HepG2 (cell line): ENCODE results near the gene KIF25. TPM values are rescaled to one million over a fixed set of nuclear protein-coding genes. Genes with fewer than 3 reads are reported as not detected.
"Not testable (repeated sequence)": the region's sequence is repeated elsewhere in the genome, so short reads cannot be mapped to it uniquely, and the experiment has no call there.

Experiments used
- ATAC-seq: fragments of 200-7000 bp; cut with Tn5 transposase; 3 replicates; pipeline ENCODE4 v1.9.1; 2020; ENCODE audit warnings: mild to moderate bottlenecking, moderate library complexity
- BruUV-seq: library from RNA; stranded (reverse); fragments of 400-500 nt; replicated peaks from 2 replicates; lab custom pipeline; 2021; lab: Mats Ljungman, UMichigan
- CTCF ChIA-PET: fragments of 300-600 bp; formaldehyde crosslinking; extraction: SDS; loops from one replicate; lab custom pipeline; 2021; ENCODE audit warnings: low total read pairs, inconsistent platforms, low intra/inter-chr PET ratio; lab: Yijun Ruan, JAX
- POLR2A ChIA-PET: fragments of 350-600 bp; sonication (Branson Sonifier 250); formaldehyde crosslinking; loops from one replicate; lab custom pipeline; 2020; ENCODE audit warnings: antibody characterized with exemption, inconsistent platforms; lab: Yijun Ruan, JAX
- DNase-seq: peaks from one replicate; pipeline ENCODE4 v3.0.0-alpha.2; 2015; ENCODE audit warnings: low spot score
- FAIRE-seq: peaks from 3 replicates; lab custom pipeline; 2011; peaks lifted over from hg19 to GRCh38; lab: Jason Lieb, UNC
- H2AFZ ChIP-seq: one replicate; pipeline ENCODE4 v1.6.1; 2011; ENCODE audit warnings: low read length, inconsistent platforms
- H3K27ac ChIP-seq: fragments of 300-600 bp; 3 replicates; pipeline ENCODE4 v1.8.0; 2011; ENCODE audit warnings: mixed run types, mild to moderate bottlenecking, mixed read lengths, low read length, inconsistent platforms; ENCODE audit not compliant: insufficient read depth; ENCODE audit errors: extremely low read length
- H3K27me3 ChIP-seq, 2 experiments: fragments of 200-600 bp in 1 of 2; 2 replicates in 1 of 2; 3 replicates in 1 of 2; pipeline versions ENCODE4 v1.6.0 to v1.8.0; 2011; ENCODE audit warnings: low read length in 2 of 2, mild to moderate bottlenecking in 2 of 2, moderate library complexity in 2 of 2, inconsistent platforms in 1 of 2; ENCODE audit not compliant: insufficient read depth in 2 of 2, control insufficient read depth in 1 of 2
- H3K36me3 ChIP-seq, 2 experiments: fragments of 200-600 bp in 1 of 2; replicated peaks in 1 of 2; 2 replicates in 1 of 2; 3 replicates in 1 of 2; pipeline versions ENCODE4 v1.5.1 to v1.8.0; 2011; ENCODE audit warnings: low read length in 2 of 2, inconsistent platforms in 1 of 2; ENCODE audit not compliant: insufficient read depth in 2 of 2, control insufficient read depth in 1 of 2
- H3K4me1 ChIP-seq: 2 replicates; pipeline ENCODE4 v1.5.1; 2012; ENCODE audit warnings: low read length, inconsistent platforms; ENCODE audit not compliant: insufficient read depth
- H3K4me2 ChIP-seq: 2 replicates; pipeline ENCODE4 v1.6.0; 2011; ENCODE audit warnings: low read depth, low read length, inconsistent platforms
- H3K4me3 ChIP-seq, 3 experiments: fragments of 200-600 bp in 1 of 3; sonication (generic), shearing (Covaris generic) in 1 of 3; replicated peaks in 1 of 3; 2 replicates each; pipeline ENCODE4 v1.5.1; 2011 to 2016; ENCODE audit warnings: low read length in 3 of 3, inconsistent platforms in 2 of 3, low read depth in 2 of 3, mild to moderate bottlenecking in 2 of 3, control low read depth in 1 of 3, mixed read lengths in 1 of 3; ENCODE audit not compliant: insufficient read depth in 1 of 3
- H3K79me2 ChIP-seq: one replicate; pipeline ENCODE4 v1.6.1; 2011; ENCODE audit warnings: low read length, inconsistent platforms; ENCODE audit not compliant: insufficient read depth
- H3K9ac ChIP-seq: 2 replicates; pipeline ENCODE4 v1.6.0; 2011; ENCODE audit warnings: mild to moderate bottlenecking, low read depth, low read length, inconsistent platforms; ENCODE audit not compliant: insufficient read depth
- H3K9me3 ChIP-seq: 2 replicates; pipeline ENCODE4 v1.5.1; 2012; ENCODE audit warnings: mild to moderate bottlenecking, low read length
- H4K20me1 ChIP-seq: 2 replicates; pipeline ENCODE4 v1.6.0; 2011; ENCODE audit warnings: inconsistent platforms, mild to moderate bottlenecking, low read length, moderate library complexity; ENCODE audit not compliant: insufficient read depth
- AGO2 ChIP-seq: fragments of 200-400 bp; formaldehyde crosslinking; optimal IDR thresholded peaks from 2 replicates; pipeline ENCODE3; 2017; ENCODE audit warnings: mild to moderate bottlenecking, low read depth, low read length, moderate library complexity
- GATAD1 ChIP-seq: IDR thresholded peaks from 2 replicates; pipeline ENCODE4 v1.6.1; 2016; ENCODE audit warnings: missing genetic modification reagents, missing compliant biosample characterization
- ZBTB3 ChIP-seq: sonication (generic); formaldehyde crosslinking; IDR thresholded peaks from 2 replicates; pipeline ENCODE4 v1.4.0; 2020; ENCODE audit warnings: low read depth, mild to moderate bottlenecking, moderate library complexity, missing genetic modification reagents, borderline replicate concordance
- ZFP36L1 ChIP-seq: sonication (generic); formaldehyde crosslinking; IDR thresholded peaks from 2 replicates; pipeline ENCODE4 v1.8.0; 2022; ENCODE audit warnings: mild to moderate bottlenecking, missing genetic modification reagents, moderate library complexity
- ZNF441 ChIP-seq: sonication (generic); formaldehyde crosslinking; IDR thresholded peaks from 2 replicates; pipeline ENCODE4 v1.7.0; 2021; ENCODE audit warnings: missing genetic modification reagents, borderline replicate concordance
- WGBS: methylation state at CpG from one replicate; pipeline ENCODE4 v1.1.6; 2017; ENCODE audit warnings: low lambda C conversion rate; 5-methylcytosine and 5-hydroxymethylcytosine counted together
- in situ Hi-C: cut with HindIII; loops from 2 replicates; pipeline ENCODE4 v1.10.0; 2017; ENCODE audit warnings: low pct_unique_long_range_greater_than_20kb; ENCODE audit not compliant: extremely low pct_ligation_motif_present
- intact Hi-C: fragments of 100-400 bp; cut with micrococcal nuclease; formaldehyde crosslinking; loops from one replicate; pipeline ENCODE4 v1.10.0; 2022; ENCODE audit not compliant: unreplicated experiment
- polyA plus RNA-seq, 8 experiments: library from polyadenylated mRNA; depleted of rRNA in 3 of 8; stranded (reverse) in 7 of 8; unstranded in 1 of 8; fragments of >200 nt; fragmentation: Illumina TruSeq in 4 of 8; extraction: Trizol in 4 of 8; gene quantifications; 2 replicates each; pipeline versions ENCODE4 v1.2.1 to v1.2.3, GENCODE V29; 2011 to 2016; ENCODE audit warnings: low read depth in 4 of 8, missing spikeins in 1 of 8, mixed read lengths in 1 of 8; ENCODE audit not compliant: insufficient read depth in 1 of 8
- total RNA-seq, 5 experiments: library from RNA; depleted of rRNA; stranded (reverse); fragments of >200 nt; fragmentation: Illumina TruSeq; extraction: Trizol; gene quantifications; 2 replicates each; pipeline ENCODE4 v1.2.3, GENCODE V29; 2016; ENCODE audit warnings: low read depth in 1 of 5
- TF ChIP-seq, protein P1 (sequence below): sonication (generic); formaldehyde crosslinking; IDR thresholded peaks from 2 replicates; pipeline ENCODE4 v1.5.1; 2020; ENCODE audit warnings: mild to moderate bottlenecking, missing genetic modification reagents, moderate library complexity
- TF ChIP-seq, protein P2 (sequence below): sonication (generic); formaldehyde crosslinking; IDR thresholded peaks from 2 replicates; pipeline ENCODE4 v1.4.0; 2020; ENCODE audit warnings: low read depth, mild to moderate bottlenecking, missing genetic modification reagents

The KIF25 gene
- total and polyA plus RNA-seq, 2 of the 13 experiments (the other 11 are each of a cell fraction or from before 2014, with no cell fraction given), result not detected

DNA sequence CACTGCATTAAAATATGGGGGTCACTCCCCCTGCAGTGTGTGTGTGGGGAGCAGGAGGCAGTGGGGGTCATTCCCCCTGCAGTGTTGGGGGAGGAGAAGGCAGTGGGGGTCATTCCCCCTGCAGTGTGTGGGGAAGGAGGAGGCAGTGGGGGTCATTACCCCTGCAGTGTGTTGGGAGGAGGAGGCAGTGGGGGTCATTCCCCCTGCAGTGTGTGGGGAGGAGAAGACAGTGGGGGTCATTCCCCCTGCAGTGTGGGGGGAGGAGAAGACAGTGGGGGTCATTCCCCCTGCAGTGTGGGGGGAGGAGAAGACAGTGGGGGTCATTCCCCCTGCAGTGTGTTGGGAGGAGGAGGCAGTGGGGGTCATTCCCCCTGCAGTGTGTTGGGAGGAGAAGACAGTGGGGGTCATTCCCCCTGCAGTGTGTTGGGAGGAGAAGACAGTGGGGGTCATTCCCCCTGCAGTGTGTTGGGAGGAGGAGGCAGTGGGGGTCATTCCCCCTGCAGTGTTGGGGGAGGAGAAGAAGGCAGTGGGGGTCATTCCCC lies 21.3 kb upstream of the KIF25 start:
- H3K4me3 ChIP-seq, POLR2A ChIA-PET, H4K20me1 ChIP-seq, DNase-seq, in situ Hi-C loops, H3K4me2 ChIP-seq, BruUV-seq, FAIRE-seq, H2AFZ ChIP-seq, H3K9ac ChIP-seq, intact Hi-C loops, H3K36me3 ChIP-seq, H3K27me3 ChIP-seq, CTCF ChIA-PET, H3K9me3 ChIP-seq, H3K79me2 ChIP-seq, H3K27ac ChIP-seq, ATAC-seq: not testable (repeated sequence)
- 0 out of 2 replicates have a peak, but pooled peaks have one; percentile 72 for TF ChIP-seq ZBTB3 (CRISPR knock-in tag)
- H3K4me1 ChIP-seq, result peaks cover 27% of the 10 kb centered on the region

DNA sequence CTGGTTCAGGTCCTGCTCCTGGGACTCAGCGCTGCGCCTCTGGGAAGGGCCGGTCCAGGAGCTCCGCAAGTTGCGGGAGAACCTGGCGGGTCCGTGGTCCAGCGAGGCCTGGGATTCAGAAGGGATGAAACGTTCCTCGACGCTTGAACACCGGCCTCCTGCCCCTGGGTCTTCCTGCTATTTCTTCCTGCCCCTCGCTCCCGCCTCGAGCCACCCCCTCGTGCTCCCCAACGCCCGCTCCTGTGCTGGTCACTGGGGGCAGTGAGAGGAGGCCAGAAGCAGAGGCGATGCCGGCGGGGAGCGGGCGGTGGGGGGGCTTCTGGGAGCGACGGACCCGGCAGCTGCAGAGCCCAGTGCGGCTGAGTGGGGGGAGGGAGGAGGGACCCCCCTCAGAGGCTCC lies 20.8 kb upstream of the KIF25 start:
- ATAC-seq (peak; percentile 12), DNase-seq (no peak), FAIRE-seq (no peak)
- H3K9ac ChIP-seq, result no peak overlapping the region
- TF ChIP-seq, protein P1, sequence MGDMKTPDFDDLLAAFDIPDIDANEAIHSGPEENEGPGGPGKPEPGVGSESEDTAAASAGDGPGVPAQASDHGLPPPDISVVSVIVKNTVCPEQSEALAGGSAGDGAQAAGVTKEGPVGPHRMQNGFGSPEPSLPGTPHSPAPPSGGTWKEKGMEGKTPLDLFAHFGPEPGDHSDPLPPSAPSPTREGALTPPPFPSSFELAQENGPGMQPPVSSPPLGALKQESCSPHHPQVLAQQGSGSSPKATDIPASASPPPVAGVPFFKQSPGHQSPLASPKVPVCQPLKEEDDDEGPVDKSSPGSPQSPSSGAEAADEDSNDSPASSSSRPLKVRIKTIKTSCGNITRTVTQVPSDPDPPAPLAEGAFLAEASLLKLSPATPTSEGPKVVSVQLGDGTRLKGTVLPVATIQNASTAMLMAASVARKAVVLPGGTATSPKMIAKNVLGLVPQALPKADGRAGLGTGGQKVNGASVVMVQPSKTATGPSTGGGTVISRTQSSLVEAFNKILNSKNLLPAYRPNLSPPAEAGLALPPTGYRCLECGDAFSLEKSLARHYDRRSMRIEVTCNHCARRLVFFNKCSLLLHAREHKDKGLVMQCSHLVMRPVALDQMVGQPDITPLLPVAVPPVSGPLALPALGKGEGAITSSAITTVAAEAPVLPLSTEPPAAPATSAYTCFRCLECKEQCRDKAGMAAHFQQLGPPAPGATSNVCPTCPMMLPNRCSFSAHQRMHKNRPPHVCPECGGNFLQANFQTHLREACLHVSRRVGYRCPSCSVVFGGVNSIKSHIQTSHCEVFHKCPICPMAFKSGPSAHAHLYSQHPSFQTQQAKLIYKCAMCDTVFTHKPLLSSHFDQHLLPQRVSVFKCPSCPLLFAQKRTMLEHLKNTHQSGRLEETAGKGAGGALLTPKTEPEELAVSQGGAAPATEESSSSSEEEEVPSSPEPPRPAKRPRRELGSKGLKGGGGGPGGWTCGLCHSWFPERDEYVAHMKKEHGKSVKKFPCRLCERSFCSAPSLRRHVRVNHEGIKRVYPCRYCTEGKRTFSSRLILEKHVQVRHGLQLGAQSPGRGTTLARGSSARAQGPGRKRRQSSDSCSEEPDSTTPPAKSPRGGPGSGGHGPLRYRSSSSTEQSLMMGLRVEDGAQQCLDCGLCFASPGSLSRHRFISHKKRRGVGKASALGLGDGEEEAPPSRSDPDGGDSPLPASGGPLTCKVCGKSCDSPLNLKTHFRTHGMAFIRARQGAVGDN (CRISPR knock-in tag), result peak; percentile 18; the same call in 1 of the 2 replicates
- TF ChIP-seq, protein P2, sequence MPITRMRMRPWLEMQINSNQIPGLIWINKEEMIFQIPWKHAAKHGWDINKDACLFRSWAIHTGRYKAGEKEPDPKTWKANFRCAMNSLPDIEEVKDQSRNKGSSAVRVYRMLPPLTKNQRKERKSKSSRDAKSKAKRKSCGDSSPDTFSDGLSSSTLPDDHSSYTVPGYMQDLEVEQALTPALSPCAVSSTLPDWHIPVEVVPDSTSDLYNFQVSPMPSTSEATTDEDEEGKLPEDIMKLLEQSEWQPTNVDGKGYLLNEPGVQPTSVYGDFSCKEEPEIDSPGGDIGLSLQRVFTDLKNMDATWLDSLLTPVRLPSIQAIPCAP, result no peak
- peak; percentile 89 for TF ChIP-seq AGO2
- TF ChIP-seq ZFP36L1 (CRISPR knock-in tag), result no peak
- no peak for TF ChIP-seq GATAD1 (CRISPR knock-in tag)
- TF ChIP-seq ZNF441, result no peak
- BruUV-seq, result no TSS peak
- H3K4me2 ChIP-seq, result no peak overlapping the region
- H3K79me2 ChIP-seq, result no peaks in the 10 kb centered on the region
- ChIA-PET POLR2A (no interaction called here), CTCF (no interaction called here)
- WGBS, result 94% methylated on average over 24 of the region's 27 CpGs
- H3K27me3 ChIP-seq, result no peaks in the 10 kb centered on the region
- no peaks in the 10 kb centered on the region for H4K20me1 ChIP-seq
- no peaks in the 10 kb centered on the region for H3K9me3 ChIP-seq
- no peak overlapping the region for H3K4me3 ChIP-seq
- H3K36me3 ChIP-seq, result no peaks in the 10 kb centered on the region
- in situ Hi-C loops, result no loop called here
- no peak overlapping the region for H2AFZ ChIP-seq
- intact Hi-C loops, result no loop called here
- no peak overlapping the region for H3K27ac ChIP-seq
- H3K4me1 ChIP-seq, result peaks cover 27% of the 10 kb centered on the region
